A204.1 (cell line): ENCODE measurements around the gene EIF1.
"Not testable (repeated sequence)": the region's sequence is repeated elsewhere in the genome, so short reads cannot be mapped to it uniquely, and the experiment has no call there.

ENCODE experiments used
- FAIRE-seq: peaks from 2 replicates; lab custom pipeline; 2012; peaks lifted over from hg19 to GRCh38; lab: Jason Lieb, UNC

Gene EIF1

DNA sequence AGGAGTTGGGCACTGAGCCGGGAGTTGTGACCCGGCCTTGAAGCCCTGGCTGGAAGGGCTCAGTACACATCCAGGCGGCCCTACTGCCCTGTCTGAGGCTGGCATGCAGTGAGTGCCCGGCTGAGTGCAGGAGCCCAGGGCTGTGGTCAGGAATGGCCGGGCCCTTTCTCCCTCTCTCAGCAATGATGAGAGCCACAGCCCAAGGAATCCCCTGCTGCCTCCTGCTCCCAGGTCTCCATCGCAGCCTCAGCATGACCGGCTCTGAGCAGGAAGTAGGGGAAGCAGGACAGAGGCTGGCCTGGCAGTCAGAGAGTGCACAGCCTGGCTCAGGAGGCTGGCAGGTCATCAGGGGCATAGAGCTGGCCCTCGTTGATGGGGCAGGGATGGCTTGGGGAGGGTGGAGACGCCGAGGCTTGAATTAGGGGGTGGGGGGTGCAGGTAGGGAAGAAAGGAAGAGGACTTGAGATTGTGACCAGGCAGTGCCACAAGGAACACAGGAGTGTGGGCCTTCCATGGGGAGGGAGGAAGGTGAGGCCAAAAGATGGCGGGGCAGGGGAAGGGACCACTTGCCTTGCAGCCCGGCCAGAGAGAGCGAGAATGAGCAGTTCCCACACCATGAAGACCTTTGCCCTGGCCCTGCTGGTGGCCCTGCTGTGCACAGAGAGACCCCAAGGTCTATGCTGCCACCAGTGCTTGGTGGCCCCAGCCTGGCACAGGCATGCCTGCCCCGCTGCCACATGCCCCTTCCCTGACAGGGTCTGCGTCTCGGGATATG is 32.2 kb upstream of the EIF1 start:
- no peak for FAIRE-seq

DNA sequence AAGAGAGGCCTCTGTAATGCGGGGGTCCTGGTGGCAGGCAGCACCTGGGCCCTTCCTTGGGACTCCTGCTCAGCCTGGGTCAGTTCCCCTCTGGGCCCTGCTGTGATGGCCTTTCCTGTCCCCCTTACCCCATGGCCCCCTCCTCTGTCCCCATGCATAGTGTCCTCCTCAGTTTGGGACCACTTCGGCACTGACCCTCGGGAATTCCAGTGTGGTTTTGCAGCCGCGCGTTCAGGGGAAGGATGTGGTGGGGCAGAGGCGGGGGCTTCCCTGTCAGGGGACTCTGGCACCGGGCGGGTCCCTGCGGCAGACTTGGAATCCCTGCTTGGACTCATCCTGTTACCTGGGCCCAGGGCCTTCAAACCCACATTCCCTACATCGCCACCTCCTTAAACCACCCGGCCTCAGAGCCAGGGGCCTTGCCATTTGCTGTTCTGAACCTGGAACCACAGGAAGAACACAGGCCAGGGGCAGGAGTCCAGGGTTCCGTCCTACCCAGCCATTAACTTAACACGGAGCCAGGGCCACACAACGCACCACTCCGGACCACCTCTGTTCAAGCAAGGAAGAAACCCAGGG is 31.4 kb upstream of the EIF1 start:
- FAIRE-seq, result no peak

DNA sequence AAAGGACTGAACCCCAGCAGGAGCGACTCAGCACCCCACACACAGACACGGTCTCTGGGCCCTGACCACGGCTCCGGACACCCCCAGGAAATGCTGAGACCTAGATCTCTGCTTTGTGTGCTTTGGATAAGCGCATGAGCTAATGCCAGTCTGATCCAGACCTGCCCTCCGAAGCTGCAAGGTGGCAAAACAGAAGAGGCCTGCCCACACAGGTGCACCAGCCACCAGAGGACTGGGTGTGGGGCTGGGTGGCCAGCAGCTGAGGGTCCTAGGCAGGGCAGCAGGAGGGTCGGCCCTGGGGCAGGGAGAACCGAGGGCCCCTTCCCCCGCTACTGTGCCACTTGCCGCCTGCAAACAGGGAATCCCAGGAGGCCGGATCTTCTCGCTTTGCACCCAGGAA is 30.7 kb upstream of the EIF1 start:
- no peak for FAIRE-seq

DNA sequence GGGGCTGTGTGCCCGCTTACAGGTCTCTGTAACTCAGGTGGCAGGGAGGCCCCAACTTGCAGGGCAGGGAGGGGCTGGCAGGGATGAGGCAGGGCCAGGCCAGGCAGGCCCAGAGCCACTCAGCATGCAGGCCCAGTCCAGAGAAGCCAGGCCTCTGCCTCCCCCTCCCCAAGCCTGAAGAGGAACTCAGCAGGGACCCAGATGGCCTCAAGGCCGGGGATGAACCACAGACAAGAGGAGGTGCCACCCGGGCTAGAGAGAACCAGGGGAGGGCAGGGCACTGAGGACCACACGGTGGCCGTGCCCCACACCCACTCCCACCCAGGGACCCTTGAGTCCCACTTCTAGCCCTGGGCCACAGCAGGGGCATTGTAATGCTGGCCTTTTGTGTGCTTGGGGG is 29.8 kb upstream of the EIF1 start:
- FAIRE-seq, result no peak

DNA sequence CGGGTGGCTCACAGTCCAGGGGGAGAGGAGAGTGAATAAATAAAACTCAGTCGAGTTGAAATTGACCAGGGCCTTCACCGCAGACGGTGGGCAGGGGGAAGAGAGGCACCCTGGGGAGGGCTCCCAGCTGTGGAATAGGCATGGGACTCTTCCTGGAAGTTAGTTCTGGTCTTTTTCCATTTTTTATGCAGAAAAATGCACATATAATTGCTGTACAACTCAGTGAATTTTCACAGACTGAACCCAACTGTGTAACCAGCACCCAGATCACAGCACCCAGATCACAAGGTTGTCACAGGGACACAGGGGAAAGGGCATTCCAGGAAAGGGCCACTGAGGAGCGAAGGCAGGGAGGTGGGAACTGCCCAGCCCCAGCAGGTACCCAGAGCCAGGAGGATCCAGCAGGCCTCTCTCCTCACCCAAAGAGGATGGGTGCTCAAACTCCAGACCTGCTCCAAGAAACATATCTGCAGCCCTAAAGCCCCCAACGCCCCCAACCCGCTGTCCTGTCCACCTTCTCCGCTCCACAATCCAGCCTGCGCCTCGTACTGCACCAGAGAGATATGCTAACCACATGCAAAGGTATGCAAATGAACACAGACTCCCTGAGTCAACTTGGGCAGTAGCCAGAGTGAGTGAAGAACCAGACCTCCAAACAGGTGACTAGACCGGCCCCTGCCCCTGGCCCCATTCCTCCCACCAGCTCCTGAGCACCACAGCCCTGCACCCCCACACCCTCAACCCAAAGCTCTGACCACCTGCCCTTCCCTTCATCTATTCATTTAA is 29.1 kb upstream of the EIF1 start:
- no peak for FAIRE-seq

DNA sequence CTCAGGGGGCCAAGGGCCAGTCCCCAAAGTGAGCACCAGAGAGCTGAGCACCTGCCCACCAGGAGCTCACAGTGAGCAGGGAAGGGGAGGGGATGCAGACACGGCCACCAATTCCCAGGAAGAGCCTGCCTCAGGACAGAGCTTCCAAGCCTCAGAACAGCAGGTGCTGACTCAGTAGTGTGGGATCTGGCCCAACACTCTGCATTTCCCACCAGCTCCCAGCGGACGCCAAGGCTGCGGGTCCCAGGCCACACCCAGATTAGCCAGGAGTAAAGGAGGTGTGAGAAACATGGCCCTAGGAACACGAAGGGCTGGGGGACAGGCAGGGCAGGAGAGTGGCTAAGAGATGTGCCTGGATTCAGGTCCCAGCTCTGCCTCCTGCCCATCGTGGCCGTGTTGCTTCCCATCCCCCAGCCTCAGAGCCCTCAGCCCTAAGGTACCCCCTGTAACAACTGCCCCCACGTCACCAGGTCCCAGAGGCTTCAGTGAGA is 28.4 kb upstream of the EIF1 start:
- FAIRE-seq, result no peak

DNA sequence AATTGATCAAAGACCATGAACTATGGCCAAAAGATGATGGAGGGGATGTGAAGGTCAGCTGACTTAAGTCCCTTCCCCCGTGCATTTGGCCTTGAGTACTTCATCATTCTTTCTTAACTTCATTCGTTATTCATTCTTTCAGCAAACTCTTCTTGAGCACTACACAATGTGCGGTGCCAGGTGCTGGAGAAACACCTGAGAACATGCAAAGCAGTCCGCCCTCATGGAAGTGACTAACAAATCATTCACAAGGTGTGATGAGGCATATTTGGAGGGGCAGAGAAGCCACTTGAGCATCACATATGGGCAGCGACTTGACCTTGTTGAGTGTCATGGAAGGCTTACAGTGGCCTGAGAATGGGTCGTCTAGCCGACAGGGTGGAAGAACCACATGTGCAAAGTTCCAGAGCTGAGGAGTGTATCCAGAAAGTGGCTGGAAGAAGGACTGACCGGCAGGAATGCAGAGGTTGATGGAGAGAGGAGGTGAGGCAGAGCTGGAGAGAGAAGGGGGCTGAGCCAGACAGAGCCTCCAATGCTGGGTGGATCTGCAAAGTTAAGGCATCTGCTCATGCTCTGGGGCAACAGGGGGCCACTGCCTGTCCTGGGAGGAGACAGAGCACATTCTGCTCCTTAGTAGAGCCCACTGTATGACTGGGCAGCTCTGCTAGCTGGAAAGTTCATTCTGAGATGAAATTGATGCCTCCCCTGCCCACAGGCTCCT is 25.1 kb upstream of the EIF1 start:
- no peak for FAIRE-seq

DNA sequence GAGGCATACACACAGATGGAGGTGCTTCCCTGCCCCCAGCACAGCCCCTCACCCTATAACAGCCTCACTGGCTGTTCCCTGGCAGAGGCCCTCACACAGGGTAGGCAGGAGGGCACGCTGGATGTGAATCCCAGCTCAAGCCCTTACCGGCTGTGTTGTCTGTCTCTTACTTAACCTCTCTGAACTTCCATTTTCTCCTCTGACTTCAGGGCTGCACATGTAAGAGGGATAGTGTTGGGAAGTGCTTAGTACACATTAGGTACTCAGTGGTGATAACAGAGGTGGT is 24.6 kb upstream of the EIF1 start:
- FAIRE-seq, result no peak

DNA sequence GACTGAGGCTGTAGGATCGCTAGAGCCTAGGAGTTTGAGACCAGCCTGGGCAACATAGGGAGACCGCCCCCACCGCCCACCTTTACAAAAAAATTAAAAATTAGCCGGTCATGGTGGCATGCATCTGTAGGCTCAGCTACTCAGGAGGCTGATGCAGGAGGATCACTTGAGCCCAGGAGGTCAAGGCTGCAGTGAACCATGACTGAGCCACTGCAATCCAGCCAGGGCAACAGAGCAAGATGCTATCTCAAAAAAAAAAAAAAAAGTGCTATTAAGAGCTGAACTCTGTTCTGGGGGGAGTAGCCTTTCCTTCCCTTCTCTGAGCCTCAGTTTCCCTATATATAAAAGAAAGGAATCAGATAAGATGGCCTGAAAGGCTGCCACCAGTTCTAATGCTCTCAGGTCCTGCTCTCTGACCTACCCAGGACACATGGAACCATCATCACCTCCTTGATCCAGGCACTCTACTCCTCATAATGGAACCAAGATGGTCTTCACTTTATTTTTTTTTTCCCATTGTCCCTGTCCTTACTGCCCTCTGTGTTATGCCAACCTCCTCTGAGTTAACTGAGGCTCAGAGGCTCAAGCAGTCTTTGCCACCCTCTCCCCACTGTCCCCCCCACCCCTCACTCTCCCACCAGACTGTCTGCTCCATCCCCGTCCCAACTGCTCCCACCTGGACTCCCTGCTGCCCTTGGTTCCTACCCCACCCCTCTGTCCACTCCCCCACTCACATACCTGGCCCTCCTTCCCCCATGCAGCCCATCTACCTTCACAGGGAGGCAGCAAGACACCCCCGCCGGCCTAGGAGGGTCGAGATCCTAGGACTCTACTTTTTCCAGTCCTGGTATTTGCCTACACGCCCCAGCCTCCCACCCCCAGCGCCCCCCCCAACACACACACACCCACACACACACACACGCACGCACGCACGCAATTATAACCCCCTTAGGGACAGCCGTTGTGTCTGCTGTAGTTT is 23.8 kb upstream of the EIF1 start:
- FAIRE-seq, result no peak

DNA sequence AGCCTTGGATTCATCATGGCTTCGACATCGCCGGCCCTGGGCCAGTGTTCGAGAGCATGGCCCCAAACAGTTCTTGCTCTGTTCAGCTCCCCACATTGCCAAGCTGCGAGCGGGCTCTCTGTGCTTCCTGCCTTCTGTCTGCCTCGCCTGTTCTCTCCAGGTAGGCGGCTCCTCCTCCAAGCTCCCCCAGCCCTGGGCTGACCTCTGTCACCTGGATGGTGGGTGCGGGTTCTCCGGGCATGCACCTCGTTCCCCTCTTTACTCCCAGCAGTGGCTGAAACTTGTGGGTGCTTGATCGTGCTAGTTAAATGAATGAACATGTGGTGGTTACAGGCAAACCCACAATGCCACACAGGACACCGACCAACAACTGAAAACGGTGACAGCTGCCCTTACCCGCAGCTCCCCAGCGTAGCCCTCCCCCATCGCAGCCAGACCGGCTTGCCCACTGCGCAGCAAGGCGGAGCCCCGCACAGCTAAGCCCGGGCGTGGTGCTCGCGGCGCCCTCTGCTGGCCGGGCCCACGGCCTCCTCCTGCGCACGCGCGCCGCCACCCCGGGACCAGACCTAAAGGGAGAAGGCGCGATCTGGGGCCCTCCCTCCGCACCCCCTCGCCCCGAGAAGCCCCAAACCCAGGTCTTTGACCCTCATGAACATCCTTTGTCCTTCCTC is 23.0 kb upstream of the EIF1 start:
- no peak for FAIRE-seq

DNA sequence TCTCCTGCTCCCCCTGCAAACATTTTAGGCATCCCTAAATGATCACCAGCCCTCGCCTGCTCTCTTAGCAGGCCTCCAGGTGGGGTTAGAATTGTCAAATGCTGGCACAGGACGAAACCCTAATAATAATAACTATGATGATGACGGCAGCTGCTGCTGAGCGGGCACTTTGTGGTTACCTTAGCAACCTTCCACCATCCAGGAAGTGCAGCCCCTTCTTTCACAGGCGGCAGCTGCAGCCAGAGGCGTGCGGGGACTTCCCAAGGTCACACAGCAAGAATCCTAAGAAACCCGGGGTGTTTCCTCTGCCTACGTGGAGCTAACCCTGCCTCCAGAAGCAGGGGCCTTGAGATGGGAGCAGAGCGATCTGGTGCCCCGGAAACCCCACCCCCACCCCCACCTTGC is 22.4 kb upstream of the EIF1 start:
- FAIRE-seq, result no peak

DNA sequence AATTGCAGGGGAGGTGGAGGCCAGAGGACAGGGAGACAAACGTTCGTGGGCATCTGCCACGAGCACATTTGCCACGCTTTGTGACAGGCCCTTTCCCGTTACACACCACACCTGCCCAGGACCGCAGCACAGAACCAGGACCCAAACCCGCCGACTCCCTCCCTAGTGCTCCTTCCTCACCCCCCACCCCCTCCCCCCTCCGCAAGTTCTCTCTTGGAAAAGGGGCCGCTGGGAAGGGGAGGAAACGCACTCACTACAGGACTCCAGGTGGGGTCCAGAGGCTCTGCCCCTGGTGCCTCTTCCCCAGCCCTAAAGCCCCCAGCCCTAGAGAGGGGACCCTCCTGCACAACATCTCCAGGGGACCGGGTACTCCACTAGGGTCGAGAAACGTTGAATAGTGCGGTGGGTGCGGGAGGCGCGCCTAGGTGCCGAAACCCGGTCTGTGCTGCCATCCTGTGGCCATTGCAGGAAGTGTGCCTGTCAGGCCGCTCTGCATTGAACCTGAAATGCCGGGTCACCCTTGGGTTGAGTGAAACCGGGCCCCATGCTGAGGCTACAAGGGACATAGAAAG is 21.9 kb upstream of the EIF1 start:
- no peak for FAIRE-seq

DNA sequence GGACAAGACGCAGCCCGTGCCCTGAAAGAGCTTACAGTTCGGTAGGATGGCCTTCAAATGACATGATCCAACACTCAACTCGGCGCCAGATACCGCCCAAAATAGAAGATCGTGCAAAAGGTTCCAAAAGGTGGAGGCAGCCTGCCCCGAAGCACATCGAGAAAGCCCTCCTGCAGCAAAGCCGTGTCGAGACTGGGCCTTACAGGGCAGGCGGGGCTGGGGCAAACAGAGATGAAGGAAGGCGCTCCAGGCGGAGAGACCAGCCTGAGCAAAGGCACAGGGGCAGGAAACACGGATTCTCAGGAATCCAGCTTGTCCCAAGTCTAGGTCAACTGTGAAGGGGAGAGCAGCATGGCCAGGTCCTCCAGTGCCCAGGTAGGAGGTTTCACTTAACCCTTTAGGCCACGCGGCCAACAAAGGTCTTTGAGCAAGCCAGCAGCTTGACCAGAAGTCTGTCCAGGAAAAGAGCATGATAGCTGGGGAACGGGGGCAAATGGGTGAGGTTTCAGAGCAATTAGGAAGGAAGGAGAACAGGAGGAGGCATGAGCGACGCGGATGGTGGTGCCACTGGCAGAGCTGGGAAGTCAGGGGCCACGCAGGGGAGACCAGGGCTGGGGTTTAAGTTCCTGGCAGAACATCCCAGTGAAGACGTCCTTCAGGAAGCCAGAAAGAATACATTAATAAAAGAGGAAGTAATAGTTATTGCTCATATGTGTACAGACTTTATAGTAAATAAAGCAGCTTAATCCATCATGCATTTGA is 21.2 kb upstream of the EIF1 start:
- FAIRE-seq, result no peak

DNA sequence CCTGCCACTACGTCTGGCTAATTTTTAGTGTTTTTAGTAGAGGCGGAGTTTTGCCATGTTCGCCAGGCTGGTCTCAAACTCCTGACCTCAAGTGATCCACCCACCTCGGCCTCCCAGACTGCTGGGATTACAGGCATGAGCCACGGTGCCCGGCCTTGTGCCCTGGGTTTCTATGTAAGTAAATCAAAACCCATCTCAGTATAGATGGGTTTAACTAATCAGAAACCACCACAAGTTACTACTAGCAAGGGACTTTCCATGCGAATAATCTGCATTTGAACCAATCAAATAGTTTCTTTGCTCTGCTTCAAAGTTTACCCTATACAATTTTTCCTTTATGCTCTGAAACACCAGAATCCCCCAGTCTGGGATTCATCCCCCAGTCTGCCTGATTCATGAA is 16.5 kb upstream of the EIF1 start:
- no peak for FAIRE-seq

DNA sequence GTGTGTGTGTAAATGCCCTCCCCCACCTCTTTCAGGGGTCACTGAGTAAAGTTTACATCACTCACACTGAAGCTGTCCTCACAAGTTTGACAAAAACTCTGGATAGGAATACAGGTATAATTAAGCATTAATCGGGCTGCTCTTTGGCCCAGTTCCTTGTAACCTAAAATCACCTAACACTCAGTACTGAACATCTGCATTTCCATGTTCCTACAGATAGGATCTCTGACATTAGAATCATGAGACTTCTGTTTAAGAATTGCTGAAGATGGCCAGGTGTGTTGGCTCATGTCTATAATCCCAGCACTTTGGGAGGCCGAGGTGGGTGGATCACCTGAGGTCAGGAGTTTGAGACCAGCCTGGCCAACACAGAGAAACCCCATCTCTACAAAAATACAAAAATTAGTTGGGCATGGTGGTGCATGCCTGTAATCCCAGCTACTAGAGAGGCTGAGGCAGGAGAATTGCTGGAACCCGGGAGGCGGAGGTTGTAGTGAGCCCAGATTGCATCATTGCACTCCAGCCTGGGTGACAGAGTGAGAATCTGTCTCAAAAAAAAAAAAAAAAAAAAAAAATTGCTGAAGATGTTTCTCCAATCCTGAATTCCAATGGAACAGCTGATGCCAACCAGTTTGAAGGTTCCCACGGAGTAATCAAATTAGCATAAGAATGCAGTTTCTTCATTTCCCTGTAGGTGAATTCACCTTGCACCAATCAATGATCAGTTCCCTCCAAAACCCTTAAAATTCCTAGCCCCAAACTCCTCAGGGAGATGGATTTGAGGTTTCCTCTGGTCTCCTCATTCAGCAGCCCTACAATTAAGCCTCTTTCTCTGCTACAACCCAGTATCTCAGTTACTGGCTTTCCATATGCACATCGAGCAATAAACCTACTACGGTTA is 13.3 kb upstream of the EIF1 start:
- FAIRE-seq, result not testable (repeated sequence)

DNA sequence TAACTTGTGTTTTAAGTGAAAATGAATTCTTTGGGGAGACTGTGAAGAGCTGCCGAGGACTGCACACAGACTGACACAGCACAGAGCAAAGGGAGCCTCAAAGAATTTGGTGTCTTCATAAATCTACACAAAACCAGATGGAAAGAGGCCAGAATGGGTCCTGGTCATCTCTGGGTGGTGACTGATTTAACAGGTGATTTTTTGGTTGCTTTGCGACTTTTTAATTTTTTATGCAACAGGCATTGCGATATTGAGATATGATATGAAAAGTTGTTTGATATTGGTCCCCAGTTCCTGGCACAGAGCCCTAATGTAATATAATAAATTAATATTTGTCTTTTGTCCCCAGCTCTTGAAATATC is 12.6 kb upstream of the EIF1 start:
- FAIRE-seq, result no peak

DNA sequence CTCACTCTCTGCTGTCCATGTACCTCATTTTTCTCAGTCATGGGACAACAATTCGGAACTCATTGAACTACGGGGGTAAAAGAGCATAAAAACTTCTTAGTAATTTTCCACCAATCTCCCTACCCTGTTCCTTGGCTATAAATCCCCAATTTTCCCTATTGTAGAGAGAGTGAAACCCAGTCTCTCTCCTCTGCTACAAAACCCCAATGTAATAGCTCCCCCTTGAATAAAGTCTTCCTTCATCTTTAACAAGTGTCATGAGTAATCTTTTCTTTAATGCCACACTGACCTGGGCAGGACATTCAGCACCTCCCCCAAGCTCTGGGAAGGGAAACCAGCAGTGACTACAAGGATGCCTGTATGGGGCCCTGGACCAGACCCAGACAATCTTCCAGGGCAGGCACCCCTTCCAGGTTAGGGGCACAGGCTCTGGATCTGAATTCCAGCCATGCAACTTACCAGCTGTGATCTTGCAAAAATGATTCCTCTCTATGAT is 10.2 kb upstream of the EIF1 start:
- no peak for FAIRE-seq

DNA sequence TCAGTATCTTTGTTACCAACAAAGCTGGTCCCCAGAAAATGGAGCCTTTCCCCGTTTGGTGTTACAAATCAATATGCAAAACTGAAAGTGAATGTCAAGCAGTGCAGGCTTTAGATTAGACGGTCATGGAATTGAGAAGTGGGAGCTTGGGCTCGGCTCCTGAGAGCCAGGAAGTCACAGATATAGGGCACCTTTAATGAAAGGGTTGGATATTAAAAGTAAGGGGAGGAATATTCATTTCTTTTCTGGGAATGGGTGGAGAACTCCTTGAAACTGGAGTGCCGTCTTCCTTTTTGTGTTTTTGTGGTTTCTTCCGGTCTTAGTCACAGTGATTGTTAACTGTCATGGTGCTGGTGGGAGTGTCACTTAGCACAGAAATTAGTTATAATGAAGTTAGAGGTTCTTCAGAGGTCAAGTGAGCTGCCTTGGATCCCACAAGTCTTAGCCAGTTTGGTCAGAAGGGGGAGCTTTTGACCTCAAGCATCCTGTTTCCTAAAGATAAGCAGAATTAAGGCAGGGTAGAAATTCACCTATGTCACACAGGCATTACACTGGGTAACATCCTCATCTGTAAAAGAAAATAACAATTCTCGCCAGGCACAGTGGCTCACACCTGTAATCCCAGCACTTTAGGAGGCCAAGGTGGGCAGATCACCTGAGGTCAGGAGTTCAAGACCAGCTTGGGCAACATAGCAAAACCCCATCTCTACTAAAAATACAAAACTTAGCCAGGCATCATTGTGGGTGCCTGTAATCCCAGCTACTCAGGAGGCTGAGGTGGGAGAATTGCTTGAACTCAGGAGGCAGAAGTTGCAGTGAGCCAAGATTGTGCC is 9.6 kb upstream of the EIF1 start:
- FAIRE-seq, result no peak
